ENCODE measurements around the gene GLDC.

The GLDC gene

GRCh38 chr9:6616951-6617602 is 28.5 kb downstream of the GLDC start:
- FAIRE-seq: no peak

GRCh38 chr9:6614489-6614888 is 31.0 kb downstream of the GLDC start:
- no peak for FAIRE-seq

- FAIRE-seq: no peak
Measured at GRCh38 chr9:6611865-6612264, 33.7 kb downstream of the GLDC start.

GRCh38 chr9:6610073-6610472 is 35.5 kb downstream of the GLDC start:
- no peak for FAIRE-seq

- FAIRE-seq: no peak
Measured at GRCh38 chr9:6609497-6610016, 36.0 kb downstream of the GLDC start.

- FAIRE-seq: no peak
Measured at GRCh38 chr9:6605202-6605601, 40.3 kb downstream of the GLDC start.

GRCh38 chr9:6600426-6600825 is 45.1 kb downstream of the GLDC start:
- FAIRE-seq: no peak

GRCh38 chr9:6600006-6600405 is 45.5 kb downstream of the GLDC start:
- no peak for FAIRE-seq

GRCh38 chr9:6598249-6598725 is 47.2 kb downstream of the GLDC start:
- no peak for FAIRE-seq

GRCh38 chr9:6592791-6593190 is 52.7 kb downstream of the GLDC start:
- FAIRE-seq: no peak

GRCh38 chr9:6592231-6592630 is 53.3 kb downstream of the GLDC start:
- FAIRE-seq: no peak

- no peak for FAIRE-seq
Measured at GRCh38 chr9:6590772-6591384, 54.7 kb downstream of the GLDC start.

- FAIRE-seq: no peak
Measured at GRCh38 chr9:6590334-6590733, 55.2 kb downstream of the GLDC start.

- peak; percentile 97 for FAIRE-seq
Measured at GRCh38 chr9:6584881-6585597, 60.5 kb downstream of the GLDC start.

GRCh38 chr9:6581253-6581652 is 64.3 kb downstream of the GLDC start:
- FAIRE-seq: no peak

- FAIRE-seq: no peak
Measured at GRCh38 chr9:6579613-6580012, 65.9 kb downstream of the GLDC start.

GRCh38 chr9:6576987-6577386 is 68.5 kb downstream of the GLDC start:
- no peak for FAIRE-seq

GRCh38 chr9:6575324-6576034 is 70.0 kb downstream of the GLDC start:
- no peak for FAIRE-seq

- FAIRE-seq: peak; percentile 54
Measured at GRCh38 chr9:6567140-6567591, 78.4 kb downstream of the GLDC start.

- FAIRE-seq: peak; percentile 92
Measured at GRCh38 chr9:6566409-6567139, 79.0 kb downstream of the GLDC start.

- no peak for FAIRE-seq
Measured at GRCh38 chr9:6565312-6565711, 80.2 kb downstream of the GLDC start.

- peak; percentile 92 for FAIRE-seq
Measured at GRCh38 chr9:6564868-6565267, 80.7 kb downstream of the GLDC start.
